ENCODE measurements around the gene CLVS2. TPM values are rescaled to one million over a fixed set of nuclear protein-coding genes. Genes with fewer than 3 reads are reported as not detected.

CLVS2 gene
- total and polyA plus RNA-seq, 2 donors from 2014 or later: not detected

- no peak overlapping the region for H3K9ac ChIP-seq (ENCODE audit: low read length in 3 of 3)
- no peaks in the 10 kb centered on the region for H3K9me3 ChIP-seq (ENCODE audit: control insufficient read depth in 2 of 3, insufficient read depth in 1 of 3, low read length in 3 of 3)
- no peak for DNase-seq
- TF ChIP-seq CTCF (IDR thresholded peaks at IDR 0.05; ENCODE audit: borderline replicate concordance, extremely low read depth, insufficient read depth): no peak
- peaks cover 5% of the 10 kb centered on the region for H3K27me3 ChIP-seq (ENCODE audit: control insufficient read depth, insufficient read depth, low read length)
- H3K4me1 ChIP-seq (ENCODE audit: control insufficient read depth in 2 of 3, insufficient read depth in 2 of 3, low read depth in 1 of 3, low read length in 3 of 3): no peaks in the 10 kb centered on the region
- no peaks in the 10 kb centered on the region for H3K36me3 ChIP-seq (ENCODE audit: control insufficient read depth in 2 of 3, insufficient read depth in 3 of 3, low read length in 3 of 3)
- no peak overlapping the region for H3K4me3 ChIP-seq (ENCODE audit: low read length in 3 of 3)
- no peak for FAIRE-seq
- no peak overlapping the region for H3K27ac ChIP-seq (ENCODE audit: low read depth in 2 of 2, low read length in 2 of 2)
- intact Hi-C loops (cut with DNase I): no loop called here
Measured at GRCh38 chr6:123000244-123000770, 4.3 kb downstream of the CLVS2 start.

GRCh38 chr6:123001540-123001939, 5.5 kb downstream of the CLVS2 start:
- intact Hi-C loops (cut with DNase I): no loop called here
- H3K36me3 ChIP-seq (ENCODE audit: control insufficient read depth in 2 of 3, insufficient read depth in 3 of 3, low read length in 3 of 3): no peaks in the 10 kb centered on the region
- H3K27ac ChIP-seq (ENCODE audit: low read depth in 2 of 2, low read length in 2 of 2): no peak overlapping the region
- no peaks in the 10 kb centered on the region for H3K4me1 ChIP-seq (ENCODE audit: control insufficient read depth in 2 of 3, insufficient read depth in 2 of 3, low read depth in 1 of 3, low read length in 3 of 3)
- peaks cover 5% of the 10 kb centered on the region for H3K27me3 ChIP-seq (ENCODE audit: control insufficient read depth, insufficient read depth, low read length)
- TF ChIP-seq CTCF (IDR thresholded peaks at IDR 0.05; ENCODE audit: borderline replicate concordance, extremely low read depth, insufficient read depth): no peak
- no peaks in the 10 kb centered on the region for H3K9me3 ChIP-seq (ENCODE audit: control insufficient read depth in 2 of 3, insufficient read depth in 1 of 3, low read length in 3 of 3)
- H3K9ac ChIP-seq (ENCODE audit: low read length in 3 of 3): no peak overlapping the region
- DNase-seq (no peak), FAIRE-seq (no peak)
- H3K4me3 ChIP-seq (ENCODE audit: low read length in 3 of 3): no peak overlapping the region

GRCh38 chr6:123007885-123008284, 11.8 kb downstream of the CLVS2 start:
- Histone ChIP-seq H3K4me1 (ENCODE audit: control insufficient read depth in 2 of 3, insufficient read depth in 2 of 3, low read depth in 1 of 3, low read length in 3 of 3) (no peaks in the 10 kb centered on the region), H3K27me3 (ENCODE audit: control insufficient read depth, insufficient read depth, low read length) (no peaks in the 10 kb centered on the region), H3K27ac (ENCODE audit: low read depth in 2 of 2, low read length in 2 of 2) (no peak overlapping the region), H3K4me3 (ENCODE audit: low read length in 3 of 3) (no peak overlapping the region), H3K36me3 (ENCODE audit: control insufficient read depth in 2 of 3, insufficient read depth in 3 of 3, low read length in 3 of 3) (no peaks in the 10 kb centered on the region), H3K9ac (ENCODE audit: low read length in 3 of 3) (no peak overlapping the region), H3K9me3 (ENCODE audit: control insufficient read depth in 2 of 3, insufficient read depth in 1 of 3, low read length in 3 of 3) (no peaks in the 10 kb centered on the region)
- TF ChIP-seq CTCF (IDR thresholded peaks at IDR 0.05; ENCODE audit: borderline replicate concordance, extremely low read depth, insufficient read depth): no peak
- intact Hi-C loops (cut with DNase I): no loop called here
- DNase-seq (no peak), FAIRE-seq (no peak)

- Histone ChIP-seq H3K4me3 (ENCODE audit: low read length in 3 of 3) (no peak overlapping the region), H3K27me3 (ENCODE audit: control insufficient read depth, insufficient read depth, low read length) (no peaks in the 10 kb centered on the region), H3K27ac (ENCODE audit: low read depth in 2 of 2, low read length in 2 of 2) (no peak overlapping the region), H3K4me1 (ENCODE audit: control insufficient read depth in 2 of 3, insufficient read depth in 2 of 3, low read depth in 1 of 3, low read length in 3 of 3) (no peaks in the 10 kb centered on the region), H3K9me3 (ENCODE audit: control insufficient read depth in 2 of 3, insufficient read depth in 1 of 3, low read length in 3 of 3) (no peaks in the 10 kb centered on the region), H3K36me3 (ENCODE audit: control insufficient read depth in 2 of 3, insufficient read depth in 3 of 3, low read length in 3 of 3) (no peaks in the 10 kb centered on the region), H3K9ac (ENCODE audit: low read length in 3 of 3) (no peak overlapping the region)
- no peak for DNase-seq
- no peak for TF ChIP-seq CTCF (IDR thresholded peaks at IDR 0.05; ENCODE audit: borderline replicate concordance, extremely low read depth, insufficient read depth)
- FAIRE-seq: no peak
- intact Hi-C loops (cut with DNase I): no loop called here
Measured at GRCh38 chr6:123009059-123009458, 13.0 kb downstream of the CLVS2 start.
